HG03139 (cell line): ENCODE results near the gene SLC35D1.
A peak's percentile ranks its signal among the peaks of the same experiment; 100 is the strongest.
"Not testable (repeated sequence)": the region's sequence is repeated elsewhere in the genome, so short reads cannot be mapped to it uniquely, and the experiment has no call there.

Source experiments
- ATAC-seq: cut with Tn5 transposase; IDR thresholded peaks from one replicate; pipeline ENCODE4 v1.9.1; 2021; ENCODE audit not compliant: unreplicated experiment

The SLC35D1 gene

GRCh38 chr1:66996018-66996682, 57.8 kb downstream of the SLC35D1 start:
- ATAC-seq: no peak

DNA sequence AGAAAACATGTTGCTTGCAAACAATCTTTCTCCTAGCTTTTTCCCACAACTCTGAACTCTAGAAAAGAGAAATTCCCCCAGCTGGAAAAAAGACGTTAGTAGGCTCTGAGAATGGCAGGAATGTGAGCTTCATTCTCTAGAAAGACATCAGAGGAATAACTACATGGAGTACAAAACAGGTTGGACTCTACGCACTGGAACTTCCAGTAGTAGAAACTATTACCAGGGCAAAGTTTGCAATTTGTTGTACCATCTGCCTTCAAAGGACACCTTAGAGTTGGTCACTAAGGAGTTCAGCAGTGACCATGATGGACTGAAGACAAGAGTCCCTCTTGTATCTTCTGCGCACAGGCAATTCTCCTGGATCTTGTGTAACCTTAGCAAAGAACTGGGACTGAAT, 60.9 kb downstream of the SLC35D1 start:
- no peak for ATAC-seq

GRCh38 chr1:66985835-66986234, 68.1 kb downstream of the SLC35D1 start:
- no peak for ATAC-seq

GRCh38 chr1:66984491-66984890, 69.5 kb downstream of the SLC35D1 start:
- peak; percentile 74 for ATAC-seq

DNA sequence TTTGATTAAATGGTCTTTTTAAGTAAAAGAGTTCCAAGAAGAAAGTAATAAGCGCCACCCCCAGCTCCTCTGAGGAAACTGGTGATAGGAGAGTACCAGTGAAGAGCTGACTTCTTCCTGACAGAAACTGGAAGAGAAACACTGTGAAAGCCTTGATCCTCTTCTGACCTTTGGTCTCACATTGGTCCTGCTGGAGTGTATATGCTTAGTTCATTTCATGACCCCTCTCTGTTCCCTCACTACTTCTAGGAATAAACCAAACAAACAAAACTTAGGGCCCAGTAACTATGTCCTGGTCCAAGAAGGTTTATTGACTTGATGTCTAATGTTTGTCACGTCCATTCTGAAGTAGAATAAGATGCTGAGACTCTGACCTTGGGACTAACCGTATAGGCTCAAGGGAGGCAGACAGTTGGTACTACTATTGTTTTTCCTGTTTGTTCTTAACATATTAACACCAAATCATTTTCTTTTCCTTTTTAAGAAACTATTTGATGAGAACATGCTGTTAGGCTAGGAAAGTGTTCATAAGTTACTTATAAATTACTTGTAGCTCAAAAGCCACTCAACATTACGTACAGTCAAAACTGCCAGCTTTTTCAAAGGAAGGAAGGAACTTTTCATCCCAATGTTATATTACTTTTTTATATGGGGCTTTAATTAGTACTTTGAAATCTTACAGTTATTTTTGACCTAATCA, 71.2 kb downstream of the SLC35D1 start:
- ATAC-seq: peak; percentile 49

GRCh38 chr1:66981679-66982078, 72.3 kb downstream of the SLC35D1 start:
- no peak for ATAC-seq

GRCh38 chr1:66980745-66981367, 73.1 kb downstream of the SLC35D1 start:
- no peak for ATAC-seq

GRCh38 chr1:66979621-66980020, 74.3 kb downstream of the SLC35D1 start:
- ATAC-seq: not testable (repeated sequence)

GRCh38 chr1:66978201-66978600, 75.7 kb downstream of the SLC35D1 start:
- no peak for ATAC-seq

DNA sequence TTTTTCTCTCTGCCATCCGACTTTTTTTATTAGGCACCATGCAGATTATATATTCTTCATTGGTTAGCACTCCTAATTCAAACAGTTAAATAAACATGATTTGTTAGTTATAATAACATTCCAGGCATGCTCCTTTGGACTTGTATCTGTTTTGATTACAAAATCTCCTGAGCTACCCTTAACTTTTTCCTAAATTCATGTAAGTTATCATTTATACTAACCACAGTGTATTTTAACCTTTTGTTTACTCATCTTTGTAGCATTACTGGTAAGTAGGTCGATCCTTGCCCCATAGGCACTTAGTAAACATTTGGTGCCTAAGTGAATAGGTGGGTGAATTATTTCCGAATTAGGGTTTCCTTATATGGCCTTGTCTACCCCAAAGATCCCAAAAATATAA, 85.4 kb downstream of the SLC35D1 start:
- no peak for ATAC-seq

- not testable (repeated sequence) for ATAC-seq
These were observed 87.6 kb downstream of the SLC35D1 start for GRCh38 chr1:66966188-66966873.

GRCh38 chr1:66957938-66958337, 96.0 kb downstream of the SLC35D1 start:
- ATAC-seq: no peak

- peak; percentile 61 for ATAC-seq
These were observed 99.7 kb downstream of the SLC35D1 start for GRCh38 chr1:66954208-66954607.

DNA sequence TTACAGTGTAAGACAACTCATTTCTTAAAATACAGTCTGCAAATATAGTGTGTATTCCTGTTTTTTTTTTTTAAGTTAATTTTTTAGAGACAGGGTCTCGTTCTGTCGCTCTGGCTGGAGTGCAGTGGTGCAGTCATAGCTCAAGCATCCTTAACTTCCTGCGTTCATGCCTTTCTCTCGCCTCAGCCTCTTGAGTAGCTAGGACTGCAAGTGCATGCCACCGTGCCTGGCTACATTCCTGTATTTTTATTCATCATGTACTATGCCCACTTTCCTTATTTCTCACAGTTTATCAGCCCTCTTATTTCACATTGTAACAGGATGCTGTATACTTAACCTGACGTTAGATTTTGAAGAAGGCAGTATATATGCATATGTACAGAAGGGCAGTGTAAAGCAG, 102.4 kb downstream of the SLC35D1 start:
- no peak for ATAC-seq
